Measurements from ENCODE around the gene CORO6.

CORO6 gene

GRCh38 chr17:29577001-29577370 lies 45.7 kb downstream of the CORO6 start:
- DNase-seq (ENCODE audit: low read depth, low spot score): no peak
- no peaks in the 10 kb centered on the region for H3K27me3 ChIP-seq (ENCODE audit: control insufficient read depth, insufficient read depth, low read length)
- no peak overlapping the region for H3K27ac ChIP-seq (ENCODE audit: low read length)
- WGBS (ENCODE audit: insufficient coverage, insufficient read length): no CpG with 5 or more reads among the region's 9 CpGs
- H3K36me3 ChIP-seq (ENCODE audit: control insufficient read depth, insufficient read depth, low read length): peaks cover 22% of the 10 kb centered on the region
- no peaks in the 10 kb centered on the region for H3K4me1 ChIP-seq (ENCODE audit: control insufficient read depth, insufficient read depth, low read length)
- no peaks in the 10 kb centered on the region for H3K9me3 ChIP-seq (ENCODE audit: control insufficient read depth, insufficient read depth, low read length)
- no peak overlapping the region for H3K4me3 ChIP-seq (ENCODE audit: low read length)

DNA sequence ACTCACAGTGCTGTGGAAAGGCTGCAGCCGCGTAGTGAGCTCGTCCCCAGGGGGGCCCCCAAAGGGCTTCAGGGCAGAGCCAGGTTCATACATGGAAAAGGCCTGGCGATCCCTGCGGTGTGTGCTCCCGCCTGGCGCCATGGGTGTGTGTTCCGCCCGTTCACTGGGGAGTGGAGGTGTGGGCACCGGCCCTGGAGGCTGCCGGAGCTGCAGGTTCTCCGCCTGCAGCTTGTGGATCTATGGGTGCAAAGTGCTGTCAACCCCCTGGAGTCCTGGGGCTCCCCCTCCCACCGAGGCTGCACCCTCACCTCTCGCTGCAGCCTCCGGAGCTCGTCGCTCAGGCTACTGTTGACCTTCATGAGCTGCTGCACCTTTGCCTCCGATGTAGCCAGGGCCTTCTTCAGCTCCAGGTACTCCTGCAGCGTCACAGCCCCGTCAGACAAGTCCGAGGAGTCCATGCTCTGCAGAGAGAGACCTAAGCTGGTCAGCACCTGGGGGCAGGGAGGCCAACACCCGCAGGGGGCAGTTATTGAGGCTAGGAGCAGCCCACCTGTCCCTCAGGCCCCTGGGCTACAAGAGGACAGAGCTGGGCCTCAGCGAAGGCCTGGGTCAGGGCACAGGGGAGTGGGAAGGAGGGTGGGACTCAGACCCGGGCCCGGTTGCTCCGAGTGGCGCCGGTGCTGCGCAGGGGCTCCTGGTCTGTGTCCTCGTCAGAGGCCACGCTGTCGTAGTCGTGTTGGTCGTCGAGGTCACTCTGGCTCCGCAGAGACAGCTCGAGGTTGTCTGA lies 46.3 kb downstream of the CORO6 start:
- DNase-seq (ENCODE audit: low read depth, low spot score): no peak
- no CpG with 5 or more reads among the region's 37 CpGs for WGBS (ENCODE audit: insufficient coverage, insufficient read length)
- Histone ChIP-seq H3K4me1 (ENCODE audit: control insufficient read depth, insufficient read depth, low read length) (no peaks in the 10 kb centered on the region), H3K27me3 (ENCODE audit: control insufficient read depth, insufficient read depth, low read length) (no peaks in the 10 kb centered on the region), H3K4me3 (ENCODE audit: low read length) (no peak overlapping the region), H3K27ac (ENCODE audit: low read length) (no peak overlapping the region), H3K9me3 (ENCODE audit: control insufficient read depth, insufficient read depth, low read length) (no peaks in the 10 kb centered on the region), H3K36me3 (ENCODE audit: control insufficient read depth, insufficient read depth, low read length) (peaks cover 22% of the 10 kb centered on the region)

GRCh38 chr17:29575511-29576213 lies 47.0 kb downstream of the CORO6 start:
- no peak for DNase-seq (ENCODE audit: low read depth, low spot score)
- WGBS (ENCODE audit: insufficient coverage, insufficient read length): no CpG with 5 or more reads among the region's 28 CpGs
- no peaks in the 10 kb centered on the region for H3K9me3 ChIP-seq (ENCODE audit: control insufficient read depth, insufficient read depth, low read length)
- no peaks in the 10 kb centered on the region for H3K4me1 ChIP-seq (ENCODE audit: control insufficient read depth, insufficient read depth, low read length)
- no peak overlapping the region for H3K4me3 ChIP-seq (ENCODE audit: low read length)
- no peak overlapping the region for H3K27ac ChIP-seq (ENCODE audit: low read length)
- no peaks in the 10 kb centered on the region for H3K27me3 ChIP-seq (ENCODE audit: control insufficient read depth, insufficient read depth, low read length)
- peaks cover 22% of the 10 kb centered on the region for H3K36me3 ChIP-seq (ENCODE audit: control insufficient read depth, insufficient read depth, low read length)

DNA sequence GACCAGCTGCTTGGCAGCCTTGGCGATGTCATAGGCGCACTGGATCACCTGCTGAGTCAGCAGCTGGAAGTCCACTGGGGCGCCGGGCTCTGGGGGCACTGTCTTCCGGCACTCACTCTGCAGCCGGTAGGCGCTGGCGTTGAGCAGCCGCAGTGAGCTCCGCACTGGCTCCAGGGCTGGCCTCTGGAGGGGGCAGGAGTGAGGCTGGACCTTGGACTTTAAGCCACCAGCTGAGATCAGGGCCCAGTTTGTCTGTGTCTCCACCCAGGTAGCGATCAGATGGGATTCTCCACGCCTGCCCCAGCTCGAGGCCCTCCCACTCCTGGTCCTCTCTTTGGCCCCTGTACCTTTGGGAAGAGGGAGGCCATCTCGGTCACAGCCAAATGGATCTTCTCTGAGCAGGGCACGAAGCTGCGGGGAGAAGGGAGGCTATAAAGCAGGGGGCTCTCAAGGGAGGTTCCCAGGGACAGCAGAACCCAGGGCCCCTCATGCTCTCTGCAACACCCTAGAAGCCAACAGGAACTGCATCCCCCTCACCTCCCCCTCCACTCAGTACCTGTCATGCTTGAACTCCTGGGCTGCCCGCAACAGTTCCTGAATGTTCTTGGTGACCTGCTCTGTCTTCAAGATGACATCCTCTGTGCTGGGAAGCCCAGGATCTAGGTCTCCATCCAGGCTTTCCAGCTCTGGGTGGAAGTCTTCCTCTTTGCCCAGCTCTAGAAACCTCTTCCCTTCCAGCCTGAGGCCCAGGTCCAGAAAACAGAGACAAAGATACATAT lies 47.8 kb downstream of the CORO6 start:
- peaks cover 22% of the 10 kb centered on the region for H3K36me3 ChIP-seq (ENCODE audit: control insufficient read depth, insufficient read depth, low read length)
- DNase-seq (ENCODE audit: low read depth, low spot score): no peak
- no peak overlapping the region for H3K4me3 ChIP-seq (ENCODE audit: low read length)
- no peaks in the 10 kb centered on the region for H3K4me1 ChIP-seq (ENCODE audit: control insufficient read depth, insufficient read depth, low read length)
- no peaks in the 10 kb centered on the region for H3K9me3 ChIP-seq (ENCODE audit: control insufficient read depth, insufficient read depth, low read length)
- no peaks in the 10 kb centered on the region for H3K27me3 ChIP-seq (ENCODE audit: control insufficient read depth, insufficient read depth, low read length)
- H3K27ac ChIP-seq (ENCODE audit: low read length): no peak overlapping the region
- WGBS (ENCODE audit: insufficient coverage, insufficient read length): no CpG with 5 or more reads among the region's 17 CpGs

- no peak overlapping the region for H3K4me3 ChIP-seq (ENCODE audit: low read length)
- no CpG with 5 or more reads among the region's 14 CpGs for WGBS (ENCODE audit: insufficient coverage, insufficient read length)
- DNase-seq (ENCODE audit: low read depth, low spot score): no peak
- peaks cover 22% of the 10 kb centered on the region for H3K36me3 ChIP-seq (ENCODE audit: control insufficient read depth, insufficient read depth, low read length)
- no peaks in the 10 kb centered on the region; the same call in 1 of the 2 replicates for H3K4me1 ChIP-seq (ENCODE audit: control insufficient read depth, insufficient read depth, low read length)
- no peaks in the 10 kb centered on the region for H3K9me3 ChIP-seq (ENCODE audit: control insufficient read depth, insufficient read depth, low read length)
- no peaks in the 10 kb centered on the region for H3K27me3 ChIP-seq (ENCODE audit: control insufficient read depth, insufficient read depth, low read length)
- H3K27ac ChIP-seq (ENCODE audit: low read length): no peak overlapping the region
Observed at GRCh38 chr17:29573871-29574731, 48.6 kb downstream of the CORO6 start.

- Histone ChIP-seq H3K27me3 (ENCODE audit: control insufficient read depth, insufficient read depth, low read length) (no peaks in the 10 kb centered on the region), H3K36me3 (ENCODE audit: control insufficient read depth, insufficient read depth, low read length) (peaks cover 22% of the 10 kb centered on the region), H3K4me1 (ENCODE audit: control insufficient read depth, insufficient read depth, low read length) (no peaks in the 10 kb centered on the region; the same call in 1 of the 2 replicates), H3K9me3 (ENCODE audit: control insufficient read depth, insufficient read depth, low read length) (no peaks in the 10 kb centered on the region), H3K4me3 (ENCODE audit: low read length) (no peak overlapping the region), H3K27ac (ENCODE audit: low read length) (no peak overlapping the region)
- no peak for DNase-seq (ENCODE audit: low read depth, low spot score)
- no CpG with 5 or more reads among the region's 6 CpGs for WGBS (ENCODE audit: insufficient coverage, insufficient read length)
Observed at GRCh38 chr17:29573558-29573869, 49.2 kb downstream of the CORO6 start.

DNA sequence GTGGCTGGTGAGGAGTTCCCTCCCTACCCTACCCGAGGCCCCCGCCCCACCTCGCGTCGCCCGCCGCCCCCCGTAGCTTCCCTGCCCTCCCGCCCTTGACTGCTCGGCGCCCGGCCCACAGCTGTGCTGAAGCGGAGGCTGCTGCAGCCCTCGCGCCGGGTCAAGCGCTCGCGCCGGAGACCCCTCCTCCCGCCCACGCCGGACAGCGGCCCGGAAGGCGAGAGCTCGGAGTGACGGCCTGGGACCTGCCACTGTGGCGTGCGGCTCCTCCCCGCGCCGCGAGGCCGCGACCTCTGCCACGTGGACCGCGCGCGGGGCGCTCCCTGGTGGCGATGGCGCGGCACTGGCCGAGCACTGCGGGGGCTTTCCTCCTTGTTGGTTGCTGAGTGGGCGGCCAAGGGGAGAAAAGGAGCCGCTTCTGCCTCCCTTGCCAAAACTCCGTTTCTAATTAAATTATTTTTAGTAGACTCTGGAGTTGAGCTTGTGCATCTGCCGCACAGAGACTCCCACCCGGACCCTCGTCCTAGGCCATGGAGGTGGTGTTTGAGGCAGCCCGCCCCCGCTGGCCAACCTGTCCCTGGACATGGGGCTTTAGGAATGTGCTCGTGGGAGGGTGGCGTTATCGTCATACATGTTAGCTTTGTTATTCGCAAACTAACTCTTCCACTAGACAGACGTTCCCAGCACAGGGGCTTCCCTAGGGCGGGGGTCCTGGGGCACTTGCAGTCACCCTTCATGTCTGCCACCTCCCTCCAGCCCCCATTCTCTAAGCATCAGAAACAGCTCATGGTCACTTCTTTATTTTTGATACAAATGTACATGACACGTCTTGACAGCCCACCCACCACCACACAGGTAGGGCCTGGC lies 49.8 kb downstream of the CORO6 start:
- H3K4me3 ChIP-seq (ENCODE audit: low read length): peak overlapping the region; percentile 13; the same call in 1 of the 2 replicates
- DNase-seq (ENCODE audit: low read depth, low spot score): no peak
- no peaks in the 10 kb centered on the region for H3K27me3 ChIP-seq (ENCODE audit: control insufficient read depth, insufficient read depth, low read length)
- no CpG with 5 or more reads among the region's 62 CpGs for WGBS (ENCODE audit: insufficient coverage, insufficient read length)
- no peaks in the 10 kb centered on the region for H3K9me3 ChIP-seq (ENCODE audit: control insufficient read depth, insufficient read depth, low read length)
- H3K27ac ChIP-seq (ENCODE audit: low read length): no peak overlapping the region
- peaks cover 21% of the 10 kb centered on the region for H3K36me3 ChIP-seq (ENCODE audit: control insufficient read depth, insufficient read depth, low read length)
- no peaks in the 10 kb centered on the region; the same call in 1 of the 2 replicates for H3K4me1 ChIP-seq (ENCODE audit: control insufficient read depth, insufficient read depth, low read length)

GRCh38 chr17:29571883-29572681 lies 50.6 kb downstream of the CORO6 start:
- H3K36me3 ChIP-seq (ENCODE audit: control insufficient read depth, insufficient read depth, low read length): peaks cover 18% of the 10 kb centered on the region
- H3K4me3 ChIP-seq (ENCODE audit: low read length): no peak overlapping the region; the same call in 1 of the 2 replicates
- H3K27me3 ChIP-seq (ENCODE audit: control insufficient read depth, insufficient read depth, low read length): no peaks in the 10 kb centered on the region; the same call in 1 of the 2 replicates
- H3K27ac ChIP-seq (ENCODE audit: low read length): no peak overlapping the region
- WGBS (ENCODE audit: insufficient coverage, insufficient read length): no CpG with 5 or more reads among the region's 30 CpGs
- no peak for DNase-seq (ENCODE audit: low read depth, low spot score)
- H3K9me3 ChIP-seq (ENCODE audit: control insufficient read depth, insufficient read depth, low read length): no peaks in the 10 kb centered on the region
- H3K4me1 ChIP-seq (ENCODE audit: control insufficient read depth, insufficient read depth, low read length): no peaks in the 10 kb centered on the region; the same call in 1 of the 2 replicates

DNA sequence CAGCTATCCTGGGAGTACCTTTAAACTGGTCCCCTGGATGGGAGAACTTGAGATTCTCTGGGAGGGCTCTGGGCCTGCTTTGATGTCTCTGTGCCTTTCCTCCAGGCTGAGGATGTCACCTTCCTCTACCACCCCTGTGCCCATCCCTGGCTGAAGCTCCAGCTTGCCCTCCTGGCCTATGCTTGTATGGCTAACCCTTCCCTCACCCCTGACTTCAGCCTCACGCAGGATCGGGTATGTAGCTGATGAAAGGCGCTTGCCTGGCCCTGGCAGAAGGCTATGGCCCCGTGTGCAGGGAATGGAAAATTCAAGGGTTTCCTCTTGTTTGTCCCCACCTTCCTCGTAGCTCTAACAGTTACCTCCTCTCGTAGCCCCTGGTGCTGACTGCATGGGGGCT lies 51.2 kb downstream of the CORO6 start:
- Histone ChIP-seq H3K4me1 (ENCODE audit: control insufficient read depth, insufficient read depth, low read length) (no peaks in the 10 kb centered on the region; the same call in 1 of the 2 replicates), H3K27me3 (ENCODE audit: control insufficient read depth, insufficient read depth, low read length) (no peaks in the 10 kb centered on the region; the same call in 1 of the 2 replicates), H3K36me3 (ENCODE audit: control insufficient read depth, insufficient read depth, low read length) (peaks cover 18% of the 10 kb centered on the region), H3K4me3 (ENCODE audit: low read length) (no peak overlapping the region), H3K27ac (ENCODE audit: low read length) (no peak overlapping the region), H3K9me3 (ENCODE audit: control insufficient read depth, insufficient read depth, low read length) (no peaks in the 10 kb centered on the region)
- no peak for DNase-seq (ENCODE audit: low read depth, low spot score)
- WGBS (ENCODE audit: insufficient coverage, insufficient read length): no CpG with 5 or more reads among the region's 6 CpGs

Measured in iPS DF 6.9 (cell line).